Ovary (tissue), 9 donors: ENCODE results near the gene MCCC1. TPM values are rescaled to one million over a fixed set of nuclear protein-coding genes. Genes with fewer than 3 reads are reported as not detected.

Experiments used
- DNase-seq, 5 donors: peaks; one replicate each; pipeline ENCODE4 v3.0.0-alpha.2; 2019 to 2020
- H3K27ac ChIP-seq, 2 donors: fragments of 200-600 bp; one replicate each; pipeline versions ENCODE4 v1.5.1 to v1.8.0; 2019 to 2022
- H3K27me3 ChIP-seq: fragments of 200-600 bp; one replicate; pipeline ENCODE4 v1.8.0; 2022
- H3K36me3 ChIP-seq: fragments of 200-600 bp; sonication (generic); one replicate; pipeline ENCODE4 v1.5.1; 2019
- H3K4me1 ChIP-seq: one replicate; pipeline ENCODE4 v1.8.1; 2013; ENCODE audit warnings: mild to moderate bottlenecking, moderate library complexity; ENCODE audit not compliant: insufficient read depth
- H3K4me3 ChIP-seq: fragments of 200-600 bp; sonication (generic); one replicate; pipeline ENCODE4 v1.5.1; 2017
- H3K9me3 ChIP-seq, 2 donors: fragments of 200-600 bp in 1 of 2; sonication (generic) in 1 of 2; one replicate each; pipeline versions ENCODE4 v1.5.1 to v1.8.1; 2013 to 2019; ENCODE audit warnings: mild to moderate bottlenecking in 1 of 2, moderate library complexity in 1 of 2
- CTCF ChIP-seq, 3 donors: fragments of 450-650 bp in 2 of 3; fragments of 200-600 bp in 1 of 3; IDR thresholded peaks; one replicate each; pipeline versions ENCODE4 v1.5.1 to v1.8.0; 2016 to 2022; ENCODE audit warnings: antibody characterized with exemption in 3 of 3, mild to moderate bottlenecking in 1 of 3
- EP300 ChIP-seq: sonication (generic); formaldehyde crosslinking; IDR thresholded peaks from one replicate; pipeline ENCODE4 v1.6.1; 2017; ENCODE audit warnings: antibody characterized with exemption
- POLR2A ChIP-seq: fragments of 450-650 bp; IDR thresholded peaks from one replicate; pipeline ENCODE4 v1.6.1; 2017; ENCODE audit warnings: antibody characterized with exemption, mild to moderate bottlenecking, moderate library complexity
- WGBS, 3 donors: extraction: QIAGEN DNeasy Blood & Tissue Kit in 1 of 3; methylation state at CpG; one replicate each; pipeline versions ENCODE4 v1.1.5 to v1.1.7; 2013 to 2017; 5-methylcytosine and 5-hydroxymethylcytosine counted together
- intact Hi-C, 4 donors: fragments of 100-400 bp; cut with DNase I; formaldehyde crosslinking; loops; one replicate each; pipeline versions ENCODE4 v1.11.0 to v1.15.1; 2022 to 2023
- polyA plus RNA-seq, 2 donors: library from polyadenylated mRNA; stranded (reverse); fragments of 200-250 nt in 1 of 2; fragments of 350-450 nt in 1 of 2; fragmentation: Illumina TruSeq in 1 of 2; extraction: RNeasy Lipid Tissue Mini Kit (QIAGEN cat#74804) in 1 of 2; gene quantifications; one replicate each; pipeline ENCODE4 v1.2.3, GENCODE V29; 2013 to 2014
- total RNA-seq, 7 donors: library from RNA; depleted of rRNA in 2 of 7; stranded (reverse); fragments of >200 nt in 2 of 7; fragmentation: NEBNext Ultra II Directional in 3 of 7; extraction: Animal tissue kit (Norgen Biotek cat#: 25700) in 3 of 7; gene quantifications; one replicate each; pipeline versions ENCODE4 v1.1.0 to v1.2.4, GENCODE V29; 2016 to 2023
- donor health status: DM: no; HTN: no; CAD: no; lungs with moderate emphysema.
- donor health status: DM: no; HTN: no; CAD: no.
- donor health status: Bipolar disorder and iron deficiency.
- donor health status: DM: yes; HTN: yes; CAD: no.
- donor health status: DM: no; HTN: no; CAD: no.
- donor health status: DM: yes; HTN: yes; CAD: no.

MCCC1 gene
- total and polyA plus RNA-seq, 9 donors, result 21.7 to 32.8 (median 28.5) TPM

GRCh38 chr3:183022936-183023516 is 76.3 kb downstream of the MCCC1 start:
- H3K9me3 ChIP-seq, result no peaks in the 10 kb centered on the region
- DNase-seq, result no peak
- H3K4me1 ChIP-seq, result no peaks in the 10 kb centered on the region
- whole genome bisulfite sequencing, 3 donors, result 81 to 84% (median 82%) methylated on average over 3 of the region's 3 CpGs
- no peaks in the 10 kb centered on the region for H3K36me3 ChIP-seq
- intact Hi-C loops, result no loop called here
- no peaks in the 10 kb centered on the region for H3K27me3 ChIP-seq
- no peak overlapping the region for H3K4me3 ChIP-seq
- no peak for TF ChIP-seq POLR2A
- TF ChIP-seq EP300, result no peak
- no peak for TF ChIP-seq CTCF (IDR thresholded peaks at IDR 0.05)
- H3K27ac ChIP-seq, result no peak overlapping the region

- Histone ChIP-seq H3K9me3 (no peaks in the 10 kb centered on the region), H3K36me3 (no peaks in the 10 kb centered on the region), H3K4me1 (no peaks in the 10 kb centered on the region), H3K4me3 (no peak overlapping the region), H3K27me3 (no peaks in the 10 kb centered on the region), H3K27ac (no peak overlapping the region)
- intact Hi-C loops, result no loop called here
- WGBS, 3 donors, result 94 to 96% (median 95%) methylated on average over 3 of the region's 3 CpGs
- DNase-seq, result no peak
- TF ChIP-seq EP300 (no peak), POLR2A (no peak), CTCF (IDR thresholded peaks at IDR 0.05) (no peak)
Observed at GRCh38 chr3:183018421-183019192, 80.7 kb downstream of the MCCC1 start.

GRCh38 chr3:183015185-183015584 is 84.1 kb downstream of the MCCC1 start:
- no peak for TF ChIP-seq POLR2A
- TF ChIP-seq CTCF (IDR thresholded peaks at IDR 0.05), result no peak
- no peak for TF ChIP-seq EP300
- no peaks in the 10 kb centered on the region for H3K36me3 ChIP-seq
- H3K4me1 ChIP-seq, result no peaks in the 10 kb centered on the region
- DNase-seq, result no peak
- no peaks in the 10 kb centered on the region for H3K9me3 ChIP-seq
- H3K4me3 ChIP-seq, result no peak overlapping the region
- H3K27ac ChIP-seq, result no peak overlapping the region
- intact Hi-C loops, result no loop called here
- WGBS, 3 donors, result 88 to 97% (median 90%) methylated on average over 2 of the region's 2 CpGs
- no peaks in the 10 kb centered on the region for H3K27me3 ChIP-seq

- Histone ChIP-seq H3K4me3 (no peak overlapping the region), H3K27ac (no peak overlapping the region), H3K4me1 (no peaks in the 10 kb centered on the region), H3K36me3 (no peaks in the 10 kb centered on the region), H3K9me3 (no peaks in the 10 kb centered on the region), H3K27me3 (no peaks in the 10 kb centered on the region)
- intact Hi-C loops, result no loop called here
- no peak for DNase-seq
- 89 to 93% (median 92%) methylated on average over 6 of the region's 6 CpGs for WGBS, 3 donors
- TF ChIP-seq POLR2A, result no peak
- TF ChIP-seq EP300, result no peak
Observed at GRCh38 chr3:183013856-183014255, 85.4 kb downstream of the MCCC1 start.

- WGBS, 3 donors, result 94 to 96% (median 94%) methylated on average over 5 of the region's 5 CpGs
- TF ChIP-seq POLR2A, result no peak
- no peak for TF ChIP-seq CTCF (IDR thresholded peaks at IDR 0.05)
- TF ChIP-seq EP300, result no peak
Observed at GRCh38 chr3:183013074-183013473, 86.2 kb downstream of the MCCC1 start.

More at GRCh38 chr3:183013074-183013473, 86.2 kb downstream of the MCCC1 start:
- intact Hi-C loops, result no loop called here
- Histone ChIP-seq H3K9me3 (no peaks in the 10 kb centered on the region), H3K4me3 (no peak overlapping the region), H3K27me3 (no peaks in the 10 kb centered on the region), H3K27ac (no peak overlapping the region), H3K4me1 (no peaks in the 10 kb centered on the region), H3K36me3 (no peaks in the 10 kb centered on the region)
- no peak for DNase-seq
